ENCODE data around the gene TMEM95. TPM values are rescaled to one million over a fixed set of nuclear protein-coding genes. Genes with fewer than 3 reads are reported as not detected.

Gene TMEM95
- total and polyA plus RNA-seq, 10 of the 15 experiments (the other 5 are each of a cell fraction or from before 2014, with no cell fraction given), result 0.05 to 0.28 TPM; not detected in 8

DNA sequence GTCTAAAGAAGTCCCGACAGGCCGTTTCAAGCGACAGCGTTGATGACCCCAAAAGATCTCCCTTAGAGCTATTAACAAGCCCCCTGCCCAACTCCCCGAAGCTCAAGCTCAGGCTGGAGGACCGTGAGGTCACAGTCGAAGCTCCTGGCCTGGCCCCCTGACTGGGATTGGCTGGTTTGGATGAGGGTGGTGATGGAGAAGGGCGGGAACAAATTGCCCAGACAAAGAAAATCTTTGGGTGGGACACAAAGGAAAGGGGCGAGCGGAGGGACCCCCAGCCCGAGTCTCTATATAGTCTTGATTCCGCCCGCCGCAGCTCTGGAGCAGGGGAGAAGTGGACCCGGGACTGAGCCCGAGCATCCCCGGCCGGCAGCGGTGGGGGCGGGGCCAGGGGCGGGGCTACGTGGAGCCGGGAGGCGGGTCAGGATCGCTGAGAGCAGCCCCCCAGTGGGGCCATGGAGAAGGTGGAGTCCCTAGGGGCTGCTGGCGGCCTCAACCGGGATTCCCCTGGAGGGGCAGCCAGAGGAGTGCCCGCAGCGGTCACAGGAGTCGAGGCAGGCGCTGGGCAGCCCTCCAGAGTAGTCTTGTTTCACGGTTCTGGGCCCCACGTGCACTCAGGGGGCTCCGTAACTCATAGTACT, 24.8 kb upstream of the TMEM95 start:
- Histone ChIP-seq H4K20me1 (ENCODE audit: control insufficient read depth, insufficient read depth) (no peaks in the 10 kb centered on the region), H3K4me2 (ENCODE audit: control insufficient read depth, insufficient read depth) (peak overlapping the region; percentile 97), H3K4me3 (peak overlapping the region; percentile 99), H3K79me2 (ENCODE audit: control insufficient read depth, insufficient read depth, low read length) (peaks cover 17% of the 10 kb centered on the region), H3K4me1 (ENCODE audit: control insufficient read depth, insufficient read depth, low read length) (peaks cover 31% of the 10 kb centered on the region), H3K9me3 (replicated peaks; ENCODE audit: control insufficient read depth, insufficient read depth, low read length) (no peaks in the 10 kb centered on the region), H3K27ac (ENCODE audit: control insufficient read depth, insufficient read depth) (peak overlapping the region; percentile 94), H3K9ac (ENCODE audit: control insufficient read depth, insufficient read depth, low read length) (peak overlapping the region; percentile 82), H2AFZ (ENCODE audit: control insufficient read depth, low read depth, low read length) (peak overlapping the region; percentile 99), H3K27me3 (replicated peaks in 1 of 2; ENCODE audit: control insufficient read depth in 2 of 2, insufficient read depth in 2 of 2, low read length in 1 of 2) (no peaks in the 10 kb centered on the region), H3K36me3 (ENCODE audit: control insufficient read depth in 2 of 2, insufficient read depth in 2 of 2, low read length in 1 of 2) (no peaks in the 10 kb centered on the region)
- FAIRE-seq (no peak), ATAC-seq (peak; percentile 76), DNase-seq (ENCODE audit: low read depth, low spot score) (no peak)
- ChIA-PET POLR2A (interaction anchor here (0.6 to 2.3 kb wide), 19 partner anchors 10 to 357 kb away, joined by 3 to 31 read pairs (median 6); partner anchors contain the start of genes GABARAP, TMEM256 and TP53), RAD21 (ENCODE audit: unreplicated experiment) (interaction anchor here (0.8 to 2.4 kb wide), 13 partner anchors 15 to 357 kb away, joined by 3 to 11 read pairs (median 5); partner anchors contain the start of genes ACADVL, DLG4, GPS2 and SENP3), CTCF (interaction anchor here (0.7 to 7.9 kb wide), 11 partner anchors 8 to 231 kb away, joined by 3 to 49 read pairs (median 3); partner anchors contain the start of genes GPS2, KCTD11 and SLC2A4), SMC1A (ENCODE audit: uncharacterized antibody, unreplicated experiment) (interaction anchor here (0.6 to 2.3 kb wide), 12 partner anchors 8 to 357 kb away, joined by 3 to 18 read pairs (median 4); partner anchors contain the start of genes ACADVL, ACAP1, DLG4 and GPS2)
- in situ Hi-C loops (cut with MboI) (no loop called here), intact Hi-C loops (cut with micrococcal nuclease; ENCODE audit: unreplicated experiment) (loop anchor here (2.0 kb wide), 1 partner anchor 23 kb away; the partner anchor contains the start of gene EIF5A)
- no TSS peak for BruUV-seq (replicated peaks)
- WGBS (ENCODE audit: insufficient coverage, insufficient replicate concordance, low lambda C conversion rate, missing lambda C conversion rate), result 1% methylated on average over 23 of the region's 34 CpGs
- no peak for TF ChIP-seq BRCA1 (IDR thresholded peaks at IDR 0.05; ENCODE audit: low read depth, low read length)
- no peak for TF ChIP-seq SUZ12 (IDR thresholded peaks at IDR 0.05; ENCODE audit: unreplicated experiment)
- TF ChIP-seq KAT2A (conservative IDR thresholded peaks at IDR 0.05; ENCODE audit: control insufficient read depth, low read depth, low read length), result no peak
- TF ChIP-seq NFYB (IDR thresholded peaks at IDR 0.05; ENCODE audit: insufficient read depth, low read depth, low read length), result peak; percentile 85
- TF ChIP-seq HDGF (IDR thresholded peaks at IDR 0.05), result no peak
- TF ChIP-seq YY1 (IDR thresholded peaks at IDR 0.05; ENCODE audit: low read depth, low read length), result 0 out of 2 replicates have a peak, but pooled peaks have one; percentile 35
- 0 out of 2 replicates have a peak, but pooled peaks have one; percentile 2 for TF ChIP-seq RFX5 (IDR thresholded peaks at IDR 0.05; ENCODE audit: low read depth, low read length)
- no peak for TF ChIP-seq EED (IDR thresholded peaks at IDR 0.05; ENCODE audit: low read depth)
- peak; percentile 14; the same call in 1 of the 2 replicates for TF ChIP-seq IKZF1 (conservative IDR thresholded peaks at IDR 0.05)
- no peak for TF ChIP-seq SMC3 (IDR thresholded peaks at IDR 0.05; ENCODE audit: borderline replicate concordance, low read length)
- TF ChIP-seq LARP7 (IDR thresholded peaks at IDR 0.05), result no peak
- no peak for TF ChIP-seq TCF7 (IDR thresholded peaks at IDR 0.05; ENCODE audit: borderline replicate concordance)
- no peak for TF ChIP-seq ZSCAN29 (IDR thresholded peaks at IDR 0.05)
- no peak for TF ChIP-seq RELA (IDR thresholded peaks at IDR 0.05; ENCODE audit: borderline replicate concordance, partially characterized antibody)
- TF ChIP-seq, protein P1, sequence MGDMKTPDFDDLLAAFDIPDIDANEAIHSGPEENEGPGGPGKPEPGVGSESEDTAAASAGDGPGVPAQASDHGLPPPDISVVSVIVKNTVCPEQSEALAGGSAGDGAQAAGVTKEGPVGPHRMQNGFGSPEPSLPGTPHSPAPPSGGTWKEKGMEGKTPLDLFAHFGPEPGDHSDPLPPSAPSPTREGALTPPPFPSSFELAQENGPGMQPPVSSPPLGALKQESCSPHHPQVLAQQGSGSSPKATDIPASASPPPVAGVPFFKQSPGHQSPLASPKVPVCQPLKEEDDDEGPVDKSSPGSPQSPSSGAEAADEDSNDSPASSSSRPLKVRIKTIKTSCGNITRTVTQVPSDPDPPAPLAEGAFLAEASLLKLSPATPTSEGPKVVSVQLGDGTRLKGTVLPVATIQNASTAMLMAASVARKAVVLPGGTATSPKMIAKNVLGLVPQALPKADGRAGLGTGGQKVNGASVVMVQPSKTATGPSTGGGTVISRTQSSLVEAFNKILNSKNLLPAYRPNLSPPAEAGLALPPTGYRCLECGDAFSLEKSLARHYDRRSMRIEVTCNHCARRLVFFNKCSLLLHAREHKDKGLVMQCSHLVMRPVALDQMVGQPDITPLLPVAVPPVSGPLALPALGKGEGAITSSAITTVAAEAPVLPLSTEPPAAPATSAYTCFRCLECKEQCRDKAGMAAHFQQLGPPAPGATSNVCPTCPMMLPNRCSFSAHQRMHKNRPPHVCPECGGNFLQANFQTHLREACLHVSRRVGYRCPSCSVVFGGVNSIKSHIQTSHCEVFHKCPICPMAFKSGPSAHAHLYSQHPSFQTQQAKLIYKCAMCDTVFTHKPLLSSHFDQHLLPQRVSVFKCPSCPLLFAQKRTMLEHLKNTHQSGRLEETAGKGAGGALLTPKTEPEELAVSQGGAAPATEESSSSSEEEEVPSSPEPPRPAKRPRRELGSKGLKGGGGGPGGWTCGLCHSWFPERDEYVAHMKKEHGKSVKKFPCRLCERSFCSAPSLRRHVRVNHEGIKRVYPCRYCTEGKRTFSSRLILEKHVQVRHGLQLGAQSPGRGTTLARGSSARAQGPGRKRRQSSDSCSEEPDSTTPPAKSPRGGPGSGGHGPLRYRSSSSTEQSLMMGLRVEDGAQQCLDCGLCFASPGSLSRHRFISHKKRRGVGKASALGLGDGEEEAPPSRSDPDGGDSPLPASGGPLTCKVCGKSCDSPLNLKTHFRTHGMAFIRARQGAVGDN (IDR thresholded peaks at IDR 0.05), result no peak
- TF ChIP-seq SP1 (IDR thresholded peaks at IDR 0.05; ENCODE audit: low read depth, low read length), result peak; percentile 43
- TF ChIP-seq JUND (IDR thresholded peaks at IDR 0.05; ENCODE audit: low read depth, low read length), result no peak
- TF ChIP-seq MEF2B (IDR thresholded peaks at IDR 0.05; ENCODE audit: partially characterized antibody, poor library complexity, severe bottlenecking), result peak; percentile 84
- TF ChIP-seq DPF2 (IDR thresholded peaks at IDR 0.05), result peak; percentile 74; the same call in 1 of the 2 replicates
- TF ChIP-seq IKZF2 (IDR thresholded peaks at IDR 0.05), result no peak
- no peak for TF ChIP-seq CBX5 (IDR thresholded peaks at IDR 0.05; ENCODE audit: low read depth)

All from GM12878 (cell line).